ENCODE results near the gene SSPN. TPM values are rescaled to one million over a fixed set of nuclear protein-coding genes. Genes with fewer than 3 reads are reported as not detected.

Gene SSPN
- total RNA-seq, 1 donor from 2014 or later = 6.3 TPM

- peaks cover 6% of the 10 kb centered on the region for H3K9me3 Mint-ChIP-seq (ENCODE audit: unreplicated experiment)
- H3K27ac Mint-ChIP-seq (ENCODE audit: unreplicated experiment) = no peak overlapping the region
- no peaks in the 10 kb centered on the region for H4K20me1 ChIP-seq (ENCODE audit: insufficient read depth, low read length)
- TF ChIP-seq CTCF (IDR thresholded peaks at IDR 0.05; ENCODE audit: insufficient read depth, low read depth, low read length) (no peak), EZH2 (IDR thresholded peaks at IDR 0.05; ENCODE audit: insufficient read depth, low read length) (no peak)
- H3K9ac ChIP-seq (ENCODE audit: low read length) = no peak overlapping the region
- H3K79me2 ChIP-seq (ENCODE audit: insufficient read depth, low read length) = no peaks in the 10 kb centered on the region
- H3K36me3 ChIP-seq (ENCODE audit: insufficient read depth, low read length) = no peaks in the 10 kb centered on the region
- H3K4me3 Mint-ChIP-seq (ENCODE audit: unreplicated experiment) = no peak overlapping the region
- H3K9me3 ChIP-seq (ENCODE audit: insufficient read depth, low read depth, low read length) = no peaks in the 10 kb centered on the region
- no peak overlapping the region for H3K27ac ChIP-seq (ENCODE audit: low read depth, low read length)
- peaks cover 16% of the 10 kb centered on the region for H3K4me1 Mint-ChIP-seq (ENCODE audit: low read depth, unreplicated experiment)
- H3K27me3 ChIP-seq (ENCODE audit: insufficient read depth, low read length) = no peaks in the 10 kb centered on the region
- H3K4me3 ChIP-seq (ENCODE audit: insufficient read depth, low read depth, low read length) = no peak overlapping the region
- FAIRE-seq (no peak), DNase-seq (ENCODE audit: low read depth) (no peak)
- no peak overlapping the region for H3K4me2 ChIP-seq (ENCODE audit: low read length)
- H3K27me3 Mint-ChIP-seq (ENCODE audit: low read depth, unreplicated experiment) = peaks cover 14% of the 10 kb centered on the region
- no peaks in the 10 kb centered on the region for H3K36me3 Mint-ChIP-seq (ENCODE audit: low read depth, unreplicated experiment)
- H3K4me1 ChIP-seq (ENCODE audit: insufficient read depth, low read length) = peaks cover 21% of the 10 kb centered on the region
- H2AFZ ChIP-seq (ENCODE audit: low read depth, low read length) = no peak overlapping the region
These were observed 83.7 kb downstream of the SSPN start for GRCh38 chr12:26279091-26279490.

GRCh38 chr12:26279908-26280307, 84.5 kb downstream of the SSPN start:
- H3K79me2 ChIP-seq (ENCODE audit: insufficient read depth, low read length) = no peaks in the 10 kb centered on the region

More at GRCh38 chr12:26279908-26280307, 84.5 kb downstream of the SSPN start:
- peaks cover 13% of the 10 kb centered on the region for H3K4me1 ChIP-seq (ENCODE audit: insufficient read depth, low read length)
- Mint-ChIP-seq H3K9me3 (ENCODE audit: unreplicated experiment) (peaks cover 6% of the 10 kb centered on the region), H3K36me3 (ENCODE audit: low read depth, unreplicated experiment) (no peaks in the 10 kb centered on the region), H3K4me3 (ENCODE audit: unreplicated experiment) (no peak overlapping the region), H3K27ac (ENCODE audit: unreplicated experiment) (no peak overlapping the region), H3K27me3 (ENCODE audit: low read depth, unreplicated experiment) (peaks cover 14% of the 10 kb centered on the region), H3K4me1 (ENCODE audit: low read depth, unreplicated experiment) (peaks cover 8% of the 10 kb centered on the region)
- no peak overlapping the region for H3K27ac ChIP-seq (ENCODE audit: low read depth, low read length)
- no peaks in the 10 kb centered on the region for H3K36me3 ChIP-seq (ENCODE audit: insufficient read depth, low read length)
- FAIRE-seq (no peak), DNase-seq (ENCODE audit: low read depth) (no peak)
- H3K9ac ChIP-seq (ENCODE audit: low read length) = no peak overlapping the region
- TF ChIP-seq CTCF (IDR thresholded peaks at IDR 0.05; ENCODE audit: insufficient read depth, low read depth, low read length) (no peak), EZH2 (IDR thresholded peaks at IDR 0.05; ENCODE audit: insufficient read depth, low read length) (no peak)
- H3K4me3 ChIP-seq (ENCODE audit: insufficient read depth, low read depth, low read length) = no peak overlapping the region
- no peaks in the 10 kb centered on the region for H4K20me1 ChIP-seq (ENCODE audit: insufficient read depth, low read length)
- no peaks in the 10 kb centered on the region for H3K27me3 ChIP-seq (ENCODE audit: insufficient read depth, low read length)
- no peaks in the 10 kb centered on the region for H3K9me3 ChIP-seq (ENCODE audit: insufficient read depth, low read depth, low read length)
- no peak overlapping the region for H2AFZ ChIP-seq (ENCODE audit: low read depth, low read length)
- no peak overlapping the region for H3K4me2 ChIP-seq (ENCODE audit: low read length)
